AG04450 (cell line): ENCODE results near the gene GRIFIN. TPM values are rescaled to one million over a fixed set of nuclear protein-coding genes. Genes with fewer than 3 reads are reported as not detected.
A peak's percentile ranks its signal among the peaks of the same experiment; 100 is the strongest.

Experiments used
- CTCF ChIA-PET: fragments of 300-600, 350-600 bp; formaldehyde crosslinking; extraction: SDS; loops from one replicate; lab custom pipeline; 2022; ENCODE audit warnings: antibody characterized with exemption, inconsistent platforms; lab: Charles Lee
- POLR2A ChIA-PET: fragments of 350-600 bp; formaldehyde crosslinking; extraction: SDS; loops from one replicate; lab custom pipeline; 2021; ENCODE audit warnings: antibody characterized with exemption, inconsistent platforms; lab: Yijun Ruan, JAX
- DNase-seq: peaks from one replicate; pipeline ENCODE4 v3.0.0-alpha.2; 2011; ENCODE audit warnings: low read depth, low spot score
- H3K27ac ChIP-seq: one replicate; pipeline ENCODE4 v1.5.1; 2012; ENCODE audit warnings: low read depth, low read length, control low read depth
- H3K27me3 ChIP-seq: one replicate; pipeline ENCODE4 v1.6.0; 2012; ENCODE audit warnings: low read length; ENCODE audit not compliant: control insufficient read depth, insufficient read depth
- H3K4me3 ChIP-seq: 2 replicates; pipeline ENCODE4 v1.5.1; 2011; ENCODE audit warnings: mild to moderate bottlenecking, low read depth, low read length, control low read depth
- H3K9me3 ChIP-seq: 2 replicates; pipeline ENCODE4 v1.5.1; 2012; ENCODE audit warnings: low read length; ENCODE audit not compliant: control insufficient read depth, insufficient read depth
- CTCF ChIP-seq: IDR thresholded peaks from 2 replicates; pipeline ENCODE4 v1.5.1; 2011; ENCODE audit warnings: low read depth, low read length, control low read depth, inconsistent platforms
- polyA plus RNA-seq: library from polyadenylated mRNA; depleted of rRNA; stranded (reverse); fragments of >200 nt; gene quantifications from 2 replicates; pipeline ENCODE4 v1.2.3, GENCODE V29; 2011

GRIFIN gene
- polyA plus RNA-seq, 1 experiment, result not detected

GRCh38 chr7:2477447-2478398 is 1.5 kb upstream of the GRIFIN start:
- Histone ChIP-seq H3K9me3 (peaks cover 5% of the 10 kb centered on the region), H3K27ac (no peak overlapping the region), H3K27me3 (peaks cover 5% of the 10 kb centered on the region), H3K4me3 (no peak overlapping the region)
- CTCF ChIA-PET, result interaction anchor here (1.4 to 3.4 kb wide), 2 partner anchors 8 to 15 kb away, joined by 4 to 18 read pairs; no protein-coding TSS in a partner anchor
- no peak for DNase-seq
- peak; percentile 83 for TF ChIP-seq CTCF
- POLR2A ChIA-PET, result no interaction called here

- DNase-seq, result no peak
- Histone ChIP-seq H3K27ac (no peak overlapping the region), H3K27me3 (peaks cover 5% of the 10 kb centered on the region), H3K4me3 (no peak overlapping the region), H3K9me3 (no peaks in the 10 kb centered on the region)
- TF ChIP-seq CTCF, result no peak
- CTCF ChIA-PET, result no interaction called here
- POLR2A ChIA-PET, result no interaction called here
These were observed 713 bp upstream of the GRIFIN start for GRCh38 chr7:2476776-2477446.

- CTCF ChIA-PET, result no interaction called here
- POLR2A ChIA-PET, result no interaction called here
- TF ChIP-seq CTCF, result no peak
These were observed 551 bp downstream of the GRIFIN start for GRCh38 chr7:2475678-2476015.

GRCh38 chr7:2474813-2475677 is 1.2 kb downstream of the GRIFIN start:
- TF ChIP-seq CTCF, result no peak
- no peaks in the 10 kb centered on the region; the same call in 1 of the 2 replicates for H3K9me3 ChIP-seq
- ChIA-PET POLR2A (no interaction called here), CTCF (no interaction called here)
- DNase-seq, result no peak
- no peak overlapping the region for H3K4me3 ChIP-seq
- no peaks in the 10 kb centered on the region for H3K27me3 ChIP-seq
- H3K27ac ChIP-seq, result no peak overlapping the region

More at GRCh38 chr7:2475678-2476015, 551 bp downstream of the GRIFIN start:
- DNase-seq, result no peak
- H3K4me3 ChIP-seq, result no peak overlapping the region
- H3K27ac ChIP-seq, result no peak overlapping the region
- H3K27me3 ChIP-seq, result no peaks in the 10 kb centered on the region
- no peaks in the 10 kb centered on the region for H3K9me3 ChIP-seq
